Epidermal melanocyte (primary cell): ENCODE results near the gene TUBB2A.
"Not testable (repeated sequence)": the region's sequence is repeated elsewhere in the genome, so short reads cannot be mapped to it uniquely, and the experiment has no call there.

Source experiments
- DNase-seq: peaks from one replicate; pipeline ENCODE4 v3.0.0; 2011; ENCODE audit warnings: low spot score; ENCODE audit not compliant: insufficient read length

TUBB2A gene

GRCh38 chr6:3181105-3181504 is 23.8 kb upstream of the TUBB2A start:
- no peak for DNase-seq

- not testable (repeated sequence) for DNase-seq
These were observed 22.6 kb upstream of the TUBB2A start for GRCh38 chr6:3179945-3180344.

- DNase-seq, result not testable (repeated sequence)
These were observed 21.3 kb upstream of the TUBB2A start for GRCh38 chr6:3178666-3179065.

- DNase-seq, result no peak
These were observed 19.4 kb upstream of the TUBB2A start for GRCh38 chr6:3176562-3177355.

- no peak for DNase-seq
These were observed 18.5 kb upstream of the TUBB2A start for GRCh38 chr6:3175715-3176402.

DNA sequence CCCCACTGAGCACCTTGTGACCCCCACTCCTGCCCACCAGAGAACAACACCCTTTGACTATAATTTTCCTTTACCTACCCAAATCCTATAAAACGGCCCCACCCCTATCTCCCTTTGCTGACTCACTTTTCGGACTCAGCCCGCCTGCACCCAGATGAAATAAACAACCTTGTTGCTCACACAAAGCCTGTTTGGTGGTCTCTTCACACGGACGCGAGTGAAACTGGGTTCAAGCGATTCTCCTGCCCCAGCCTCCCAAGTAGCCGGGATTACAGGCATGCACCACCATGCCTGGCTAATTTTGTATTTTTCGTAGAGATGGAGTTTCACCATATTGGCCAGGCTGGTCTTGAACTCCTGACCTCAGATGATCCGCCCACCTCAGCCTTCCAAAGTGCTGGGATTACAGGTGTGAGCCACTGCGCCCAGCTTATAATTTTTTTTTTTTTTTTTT is 16.3 kb upstream of the TUBB2A start:
- DNase-seq, result not testable (repeated sequence)

DNA sequence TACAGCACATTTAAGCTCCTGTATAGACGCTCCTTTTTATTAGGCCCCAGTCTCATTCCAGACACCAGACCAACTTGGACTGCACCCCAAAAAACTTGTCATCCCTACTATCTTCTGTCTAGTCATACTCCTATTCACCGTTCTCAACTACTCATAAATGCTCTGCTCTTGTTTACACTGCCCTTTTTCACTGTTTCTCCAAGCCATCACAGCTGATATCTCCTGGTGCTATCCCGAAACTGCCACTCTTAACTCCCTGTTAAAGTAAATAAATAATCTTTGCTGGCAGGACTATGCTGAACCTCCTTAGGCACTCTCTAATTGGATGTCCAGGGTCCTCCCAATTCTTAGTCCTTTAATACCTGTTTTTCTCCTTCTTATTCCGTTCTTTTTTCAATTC is 15.4 kb upstream of the TUBB2A start:
- DNase-seq, result not testable (repeated sequence)

DNA sequence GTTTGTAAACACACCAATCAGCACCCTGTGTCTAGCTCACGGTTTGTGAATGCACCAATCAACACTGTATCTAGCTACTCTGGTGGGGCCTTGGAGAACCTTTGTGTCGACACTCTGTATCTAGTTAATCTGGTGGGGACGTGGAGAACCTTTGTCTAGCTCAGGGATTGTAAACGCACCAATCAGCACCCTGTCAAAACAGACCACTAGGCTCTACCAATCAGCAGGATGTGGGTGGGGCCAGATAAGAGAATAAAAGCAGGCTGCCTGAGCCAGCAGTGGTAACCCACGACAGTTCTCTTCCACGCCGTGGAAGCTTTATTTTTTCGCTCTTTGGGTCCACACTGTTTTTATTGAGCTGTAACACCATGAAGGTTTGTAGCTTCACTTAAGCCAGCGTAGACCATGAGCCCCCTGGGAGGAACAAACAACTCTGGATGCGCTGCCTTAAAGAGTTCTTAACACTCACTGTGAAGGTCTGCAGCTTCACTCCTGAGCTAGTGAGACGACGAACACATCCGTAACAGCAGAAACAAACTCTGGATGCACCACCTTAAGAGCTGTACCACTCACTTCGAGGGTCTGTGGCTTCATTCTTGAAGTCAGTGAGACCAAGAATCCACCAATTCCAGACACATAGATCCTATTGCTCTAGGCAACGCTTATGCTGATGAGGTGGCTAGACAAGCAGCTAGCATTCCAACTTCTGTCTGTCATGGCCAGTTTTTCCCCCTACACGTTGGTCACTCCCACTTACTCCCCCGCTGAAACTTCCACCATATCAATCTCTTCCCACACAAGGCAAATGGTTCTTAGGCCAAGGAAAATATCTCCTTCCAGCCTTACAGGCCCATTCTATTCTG is 14.2 kb upstream of the TUBB2A start:
- not testable (repeated sequence) for DNase-seq

- not testable (repeated sequence) for DNase-seq
These were observed 13.3 kb upstream of the TUBB2A start for GRCh38 chr6:3170676-3171075.

GRCh38 chr6:3168046-3168445 is 10.7 kb upstream of the TUBB2A start:
- not testable (repeated sequence) for DNase-seq

DNA sequence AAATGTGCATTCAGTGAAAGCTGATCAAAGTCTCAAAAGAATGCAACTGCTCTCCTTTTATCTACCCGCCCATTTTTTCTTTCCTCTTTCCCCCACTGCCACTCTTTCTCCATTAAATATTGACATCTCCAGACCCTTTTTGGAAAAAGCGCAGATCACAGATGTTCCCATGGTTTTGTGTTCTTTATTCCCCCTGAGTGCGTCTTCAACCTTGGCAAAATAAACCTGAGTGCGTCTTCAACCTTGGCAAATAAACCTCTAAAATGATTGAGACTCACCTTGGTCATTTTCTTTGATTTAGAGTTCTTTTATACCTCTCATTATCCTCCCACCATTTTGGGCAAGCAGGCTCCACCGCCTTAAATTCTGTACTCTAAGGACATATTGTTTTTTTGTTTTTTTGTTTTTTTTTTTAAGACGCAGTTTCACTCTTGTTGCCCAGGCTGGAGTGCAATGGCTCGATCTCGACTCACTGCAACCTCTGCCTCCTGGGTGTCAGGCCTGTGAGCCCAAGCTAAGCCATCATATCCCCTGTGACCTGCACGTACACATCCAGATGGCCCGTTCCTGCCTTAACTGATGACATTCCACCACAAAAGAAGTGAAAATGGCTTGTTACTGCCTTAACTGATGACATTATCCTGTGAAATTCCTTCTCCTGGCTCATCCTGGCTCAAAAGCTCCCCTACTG is 9.3 kb upstream of the TUBB2A start:
- not testable (repeated sequence) for DNase-seq

- DNase-seq, result no peak
These were observed 8.5 kb upstream of the TUBB2A start for GRCh38 chr6:3165631-3166534.

DNA sequence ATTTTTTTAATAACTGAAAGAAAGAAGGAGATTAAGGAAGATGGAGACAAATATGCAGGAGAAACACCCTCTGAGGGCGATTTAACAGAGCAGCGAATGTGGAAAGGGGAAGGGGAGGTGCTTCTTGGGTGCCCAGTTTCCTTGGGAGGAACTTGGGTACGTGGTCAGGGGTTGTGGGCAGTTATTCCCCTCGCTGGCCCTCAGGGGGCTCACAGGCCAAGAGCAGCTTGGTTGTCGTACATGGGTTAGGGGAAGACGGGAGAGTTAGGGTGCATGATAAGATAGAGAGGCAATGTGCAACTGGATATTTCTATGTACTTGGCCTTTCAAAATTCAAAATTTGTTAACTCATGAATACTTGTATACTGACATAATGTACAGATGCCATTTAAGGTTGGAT is 7.0 kb upstream of the TUBB2A start:
- DNase-seq, result no peak

GRCh38 chr6:3163248-3163594 is 5.9 kb upstream of the TUBB2A start:
- DNase-seq, result no peak

- DNase-seq, result peak; percentile 82
These were observed 5.4 kb upstream of the TUBB2A start for GRCh38 chr6:3162565-3163247.

DNA sequence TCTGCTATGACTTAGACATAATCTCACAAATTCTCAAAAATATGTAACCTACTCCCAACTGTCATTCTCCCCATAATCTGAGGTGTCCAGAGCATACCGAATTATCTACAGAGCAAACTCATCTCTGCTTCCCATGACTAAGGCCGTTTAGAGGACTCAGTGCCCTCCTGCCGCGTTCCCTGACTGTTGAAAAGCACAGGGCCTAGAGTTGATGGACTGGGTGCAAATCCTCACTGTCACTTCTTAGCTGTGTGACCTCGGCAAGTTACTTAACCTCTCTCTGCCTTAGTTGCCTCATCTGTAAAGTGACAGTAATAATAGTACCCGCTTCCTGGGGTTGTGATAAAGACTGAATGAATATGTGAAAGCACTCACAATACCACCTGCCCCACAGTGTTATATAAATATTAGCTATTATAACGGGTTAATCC is 4.7 kb upstream of the TUBB2A start:
- no peak for DNase-seq

DNA sequence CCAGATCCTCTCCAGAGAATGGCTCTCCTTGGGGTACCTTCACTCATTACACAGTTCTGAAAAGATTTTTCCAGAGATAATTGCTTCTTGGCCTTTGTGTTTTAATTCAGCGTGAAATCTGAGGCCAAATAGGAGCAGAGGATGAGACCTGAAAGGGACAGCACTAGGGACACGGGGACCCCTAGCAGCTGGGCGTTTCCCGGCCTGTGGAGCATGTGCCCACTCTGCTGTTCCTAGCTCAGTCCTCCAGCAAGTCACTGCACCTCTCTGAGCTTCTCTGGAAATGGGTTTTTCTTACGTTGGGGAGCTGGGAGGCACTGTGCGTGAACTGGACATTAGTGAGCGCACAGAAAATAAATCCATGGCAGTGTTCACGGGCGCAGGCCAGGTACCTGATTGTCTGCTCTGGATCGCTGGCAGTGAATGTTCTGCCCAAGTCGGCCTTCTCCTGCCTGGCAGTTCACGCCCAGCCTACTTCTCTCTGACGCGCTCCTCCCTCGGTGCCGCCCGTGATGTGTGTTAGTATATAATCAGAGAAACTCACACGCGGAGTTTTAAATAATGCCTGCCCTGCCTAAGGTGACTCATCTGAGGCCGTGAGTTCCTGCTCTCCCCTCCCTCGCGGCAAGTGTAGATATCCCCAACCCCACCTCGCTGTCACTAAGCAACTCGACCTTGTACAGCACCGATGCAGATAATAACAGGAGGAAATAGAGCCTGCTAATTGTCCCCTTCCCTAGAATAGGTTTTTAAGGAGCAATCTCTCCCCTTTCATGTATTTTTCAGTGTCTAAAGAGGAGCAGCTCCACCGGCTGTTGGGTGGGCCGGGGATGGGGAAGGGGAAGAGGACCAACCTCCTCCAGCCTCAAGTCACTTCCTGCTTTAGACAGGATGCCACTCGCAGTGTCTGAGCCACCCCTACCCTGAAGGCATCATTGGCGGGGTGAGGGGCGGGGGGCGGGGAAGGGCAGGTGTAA is 2.7 kb upstream of the TUBB2A start:
- DNase-seq, result no peak
